OCI-LY3 (cell line): ENCODE results near the gene SPATS2L.

Experiments
- CTCF ChIP-seq: fragments of 200-600, 300-600 bp; sonication (generic); IDR thresholded peaks from 2 replicates; pipeline ENCODE4 v1.5.1; 2014; ENCODE audit warnings: antibody characterized with exemption, low read length, low read depth
- EZH2phosphoT487 ChIP-seq: fragments of 200-600 bp; shearing (Covaris generic); IDR thresholded peaks from 2 replicates; pipeline ENCODE4 v1.6.1; 2018; ENCODE audit warnings: antibody characterized with exemption, mixed run types, low read depth

DNA sequence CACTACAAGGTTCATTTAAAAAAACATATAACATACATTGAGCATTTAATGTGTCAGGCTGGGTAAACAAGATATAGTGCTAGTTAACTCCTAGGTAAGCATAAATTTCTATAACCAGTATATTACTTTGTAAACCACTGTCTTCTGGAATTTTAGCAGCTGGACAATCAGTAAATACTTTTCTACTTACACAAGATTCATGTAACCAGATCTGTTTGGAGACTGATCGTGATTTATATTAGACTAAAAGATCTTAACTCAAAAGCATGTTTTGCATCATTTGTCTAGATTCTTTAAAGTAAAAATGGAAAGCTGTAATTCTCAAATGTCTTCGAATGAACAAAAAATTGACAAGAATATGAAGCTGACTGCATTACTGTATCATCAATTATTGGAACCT is 218.6 kb downstream of the SPATS2L start:
- TF ChIP-seq EZH2phosphoT487 (no peak), CTCF (no peak)
